Astrocyte of the cerebellum (primary cell): ENCODE results near the gene GTF2F2.
"Not testable (repeated sequence)": the region's sequence is repeated elsewhere in the genome, so short reads cannot be mapped to it uniquely, and the experiment has no call there.

Experiments
- DNase-seq: peaks from one replicate; pipeline ENCODE4 v3.0.0-alpha.2; 2011; ENCODE audit warnings: low read depth
- H3K4me3 ChIP-seq: 2 replicates; pipeline ENCODE4 v1.5.1; 2011; ENCODE audit warnings: mild to moderate bottlenecking, low read depth, low read length, moderate library complexity
- in situ Hi-C: cut with HindIII; loops from 2 replicates; pipeline ENCODE4 v1.10.0; 2017; ENCODE audit warnings: low sequenced_read_pairs
- TF ChIP-seq, protein P1 (sequence below): IDR thresholded peaks from 2 replicates; pipeline ENCODE4 v1.5.1; 2012; ENCODE audit warnings: low read length, low read depth, moderate library complexity, mild to moderate bottlenecking; ENCODE audit errors: missing control alignments

GTF2F2 gene

DNA sequence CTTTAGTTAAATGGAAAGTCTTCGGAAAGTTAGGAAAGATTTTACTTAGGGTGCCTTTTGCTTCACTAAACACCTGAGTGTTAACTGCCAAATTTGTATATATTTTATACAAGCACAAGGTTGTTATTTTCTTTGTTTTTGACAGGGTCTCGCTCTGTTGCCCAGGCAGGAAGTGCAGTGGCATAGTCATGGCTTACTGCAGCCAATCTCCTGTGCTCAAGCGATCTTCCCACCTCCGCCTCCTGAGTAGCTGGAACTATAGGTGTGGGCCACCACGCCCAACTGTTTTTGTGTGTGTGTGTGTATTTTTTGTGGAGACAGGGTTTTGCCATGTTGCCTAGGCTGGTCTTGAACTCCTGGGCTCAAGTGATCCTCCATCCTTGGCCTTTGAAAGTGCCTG, 64.4 kb downstream of the GTF2F2 start:
- TF ChIP-seq, protein P1, sequence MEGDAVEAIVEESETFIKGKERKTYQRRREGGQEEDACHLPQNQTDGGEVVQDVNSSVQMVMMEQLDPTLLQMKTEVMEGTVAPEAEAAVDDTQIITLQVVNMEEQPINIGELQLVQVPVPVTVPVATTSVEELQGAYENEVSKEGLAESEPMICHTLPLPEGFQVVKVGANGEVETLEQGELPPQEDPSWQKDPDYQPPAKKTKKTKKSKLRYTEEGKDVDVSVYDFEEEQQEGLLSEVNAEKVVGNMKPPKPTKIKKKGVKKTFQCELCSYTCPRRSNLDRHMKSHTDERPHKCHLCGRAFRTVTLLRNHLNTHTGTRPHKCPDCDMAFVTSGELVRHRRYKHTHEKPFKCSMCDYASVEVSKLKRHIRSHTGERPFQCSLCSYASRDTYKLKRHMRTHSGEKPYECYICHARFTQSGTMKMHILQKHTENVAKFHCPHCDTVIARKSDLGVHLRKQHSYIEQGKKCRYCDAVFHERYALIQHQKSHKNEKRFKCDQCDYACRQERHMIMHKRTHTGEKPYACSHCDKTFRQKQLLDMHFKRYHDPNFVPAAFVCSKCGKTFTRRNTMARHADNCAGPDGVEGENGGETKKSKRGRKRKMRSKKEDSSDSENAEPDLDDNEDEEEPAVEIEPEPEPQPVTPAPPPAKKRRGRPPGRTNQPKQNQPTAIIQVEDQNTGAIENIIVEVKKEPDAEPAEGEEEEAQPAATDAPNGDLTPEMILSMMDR, result no peak
- no peak for DNase-seq
- in situ Hi-C loops, result no loop called here
- no peak overlapping the region for H3K4me3 ChIP-seq

DNA sequence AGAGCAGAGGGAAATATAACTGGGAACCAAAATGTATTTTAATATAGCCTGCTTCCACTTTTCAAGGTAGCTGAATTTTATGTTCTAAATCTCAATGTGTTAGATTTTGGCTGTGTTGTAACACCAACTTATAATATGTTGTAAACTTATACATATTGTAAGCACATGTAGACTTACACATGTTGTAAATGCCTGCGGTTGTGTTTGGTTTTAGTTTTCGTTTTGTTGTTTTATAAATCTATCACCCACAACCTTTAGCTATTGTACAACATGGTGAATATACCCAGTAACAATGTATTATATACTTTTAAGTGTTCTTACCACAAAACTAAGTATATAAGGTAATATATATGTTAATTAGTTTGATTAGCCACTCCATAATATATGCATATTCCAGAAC, 65.0 kb downstream of the GTF2F2 start:
- in situ Hi-C loops, result no loop called here
- no peak for DNase-seq
- TF ChIP-seq, protein P1, result no peak
- no peak overlapping the region for H3K4me3 ChIP-seq

DNA sequence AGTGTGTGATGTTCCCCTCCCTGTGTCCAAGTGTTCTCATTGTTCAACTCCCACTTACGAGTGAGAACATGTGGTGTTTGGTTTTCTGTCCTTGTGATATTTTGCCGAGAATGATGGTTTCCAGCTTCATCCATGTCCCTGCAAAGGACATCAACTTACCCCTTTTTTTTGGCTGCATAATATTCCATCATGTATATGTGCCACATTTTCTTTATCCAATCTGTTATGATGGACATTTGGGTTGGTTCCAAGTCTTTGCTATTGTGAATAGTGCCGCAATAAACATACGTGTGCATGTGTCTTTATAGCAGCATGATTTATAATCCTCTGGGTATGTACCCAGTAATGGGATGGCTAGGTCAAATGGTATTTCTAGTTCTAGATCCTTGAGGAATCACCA, 68.8 kb downstream of the GTF2F2 start:
- in situ Hi-C loops, H3K4me3 ChIP-seq, DNase-seq: not testable (repeated sequence)

DNA sequence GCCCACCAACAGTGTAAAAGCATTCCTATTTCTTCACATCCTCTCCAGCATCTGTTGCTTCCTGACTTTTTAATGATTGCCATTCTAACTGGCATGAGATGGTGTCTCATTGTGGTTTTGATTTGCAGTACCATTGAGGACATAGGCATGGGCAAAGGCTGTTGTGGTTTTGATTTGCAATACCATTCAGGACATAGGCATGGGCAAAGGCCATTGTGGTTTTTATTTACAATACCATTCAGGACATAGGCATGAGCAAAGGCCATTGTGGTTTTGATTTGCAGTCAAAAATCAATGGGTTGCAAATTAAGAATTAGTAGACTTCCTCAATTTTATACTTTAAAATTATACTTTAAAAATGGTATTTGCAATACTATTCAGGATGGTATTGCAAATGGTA, 69.2 kb downstream of the GTF2F2 start:
- peak; percentile 38 for DNase-seq
- in situ Hi-C loops, H3K4me3 ChIP-seq: not testable (repeated sequence)

DNA sequence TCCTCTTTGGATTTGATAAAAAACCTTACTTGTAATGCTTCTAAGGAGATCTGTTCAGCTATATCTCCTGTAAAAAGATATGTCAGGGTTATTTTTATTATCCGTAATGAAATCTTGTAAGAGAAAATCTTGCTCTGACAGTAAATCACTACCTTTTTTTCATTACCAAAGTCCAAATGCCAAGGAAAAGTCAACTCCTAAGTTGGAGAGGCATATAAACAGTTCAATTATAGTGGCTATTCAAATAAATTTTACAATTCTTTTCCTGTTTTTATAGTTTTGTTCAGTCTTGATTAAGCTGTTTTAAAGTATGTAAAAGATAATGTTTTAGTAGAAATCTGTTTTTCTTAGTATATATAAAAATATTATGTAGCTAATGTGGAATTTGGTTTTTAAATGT, 71.6 kb downstream of the GTF2F2 start:
- no peak for DNase-seq
- in situ Hi-C loops, result no loop called here
- TF ChIP-seq, protein P1, result no peak
- H3K4me3 ChIP-seq, result no peak overlapping the region

DNA sequence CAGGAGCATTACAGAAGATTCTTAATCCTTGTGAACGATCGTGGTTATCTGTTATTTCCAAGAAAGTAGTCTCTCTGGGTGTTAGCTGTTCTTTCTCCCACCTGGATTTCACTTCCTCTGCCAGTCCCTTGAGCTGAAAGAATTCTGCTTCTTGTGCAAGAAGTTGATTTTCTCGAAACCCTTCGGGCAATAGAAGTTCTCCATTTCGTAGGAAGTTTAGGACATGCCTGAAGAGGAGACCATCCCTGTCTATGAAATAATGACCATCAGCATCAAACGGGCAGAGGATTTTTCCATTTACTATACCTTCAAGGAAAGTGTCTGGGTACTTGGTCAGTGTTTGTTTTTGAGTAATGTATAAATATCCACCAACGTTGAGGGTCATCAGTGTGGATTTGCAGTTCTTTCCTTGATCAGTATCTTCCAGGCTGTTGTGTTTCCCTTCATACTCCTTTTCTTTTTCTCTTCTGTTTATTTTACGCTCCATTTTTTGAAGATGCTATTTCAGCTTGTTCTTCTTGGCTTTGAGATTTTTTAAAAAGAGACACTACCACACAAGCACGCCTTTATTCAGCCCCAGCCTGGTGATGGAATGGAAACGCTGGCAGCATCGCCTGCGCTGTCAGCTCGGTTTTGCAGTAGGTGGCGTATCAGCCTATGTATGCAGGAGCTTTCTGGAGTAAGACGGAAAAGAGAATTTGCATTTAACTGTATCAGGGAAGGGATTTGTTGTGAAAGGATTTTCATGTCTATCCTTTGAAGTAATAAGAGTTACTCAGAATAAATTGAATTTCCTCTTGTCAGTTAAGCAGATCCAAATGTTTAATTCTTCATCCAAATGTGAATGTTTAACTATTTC, 74.0 kb downstream of the GTF2F2 start:
- no peak for DNase-seq
- TF ChIP-seq, protein P1, result peak; percentile 63
- no peak overlapping the region for H3K4me3 ChIP-seq
- in situ Hi-C loops, result no loop called here

DNA sequence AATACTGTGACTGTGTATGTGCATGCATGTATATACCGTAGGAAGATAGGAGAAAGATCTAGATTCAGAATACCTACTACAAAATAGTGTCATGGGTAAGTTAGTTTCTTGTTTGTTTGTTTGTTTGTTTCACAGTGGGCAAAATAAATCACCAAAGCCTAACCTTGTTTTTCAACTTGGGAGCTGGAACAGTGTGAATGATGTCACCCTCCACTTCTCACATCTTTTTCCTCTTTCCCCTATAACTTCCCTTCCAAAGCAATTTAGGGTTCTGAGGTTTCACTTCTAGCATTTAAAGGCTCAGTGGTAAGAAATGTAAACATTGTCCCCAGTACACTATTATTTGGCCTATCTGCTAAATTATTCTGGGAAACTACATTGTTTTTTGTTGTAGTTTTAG, 75.1 kb downstream of the GTF2F2 start:
- TF ChIP-seq, protein P1, result no peak
- in situ Hi-C loops, result no loop called here
- H3K4me3 ChIP-seq, result no peak overlapping the region
- DNase-seq, result no peak

DNA sequence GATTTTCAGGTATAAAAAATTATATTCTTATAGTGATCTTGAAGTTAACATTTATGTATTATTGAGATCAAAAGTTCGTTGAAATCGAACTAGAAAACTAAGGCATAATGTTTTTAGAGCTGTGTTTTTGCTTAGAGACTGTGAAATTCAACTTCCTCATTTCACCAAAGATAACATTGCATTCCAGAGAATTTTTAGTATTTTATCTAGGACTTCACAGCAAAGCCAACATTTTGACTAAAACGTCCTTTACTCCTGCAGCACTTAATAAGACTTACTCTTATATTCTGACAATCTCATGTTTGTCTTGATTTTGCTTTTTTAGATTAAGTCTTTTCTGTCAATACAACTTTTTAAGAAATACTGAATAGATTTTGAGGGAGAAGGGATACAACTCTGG, 75.8 kb downstream of the GTF2F2 start:
- H3K4me3 ChIP-seq, result no peak overlapping the region
- DNase-seq, result no peak
- TF ChIP-seq, protein P1, result no peak
- in situ Hi-C loops, result no loop called here
